Measurements from ENCODE around the gene USP47. TPM values are rescaled to one million over a fixed set of nuclear protein-coding genes. Genes with fewer than 3 reads are reported as not detected.

The USP47 gene
- total and polyA plus RNA-seq, 2 of the 13 experiments (the other 11 are each of a cell fraction or from before 2014, with no cell fraction given): 12.2 to 52.7 TPM

DNA sequence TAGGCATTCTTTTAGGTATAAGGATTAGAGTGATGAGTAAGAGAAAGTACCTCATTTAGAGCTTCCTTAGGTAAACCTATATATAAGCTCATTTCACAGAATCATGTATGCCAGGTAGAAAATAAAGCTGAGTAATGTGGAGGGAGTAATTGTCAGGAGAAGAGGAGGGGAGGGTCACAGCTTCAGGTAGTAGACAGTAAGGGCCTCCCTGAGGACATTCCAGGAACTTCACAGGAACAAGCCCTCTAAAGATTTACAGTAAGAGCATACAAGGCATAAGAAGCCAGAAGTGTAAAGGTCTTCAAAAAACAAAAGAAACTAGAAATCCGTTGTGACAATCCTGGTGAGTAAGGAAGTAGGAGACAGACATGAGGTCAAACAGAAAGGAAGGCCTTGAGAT is 57.6 kb downstream of the USP47 start:
- 100% methylated on average over 1 of the region's 1 CpG for WGBS (ENCODE audit: low lambda C conversion rate)
- no peak for TF ChIP-seq KDM6A (CRISPR knock-in tag; IDR thresholded peaks at IDR 0.05; ENCODE audit: low read depth)
- TF ChIP-seq PATZ1 (CRISPR knock-in tag; IDR thresholded peaks at IDR 0.05): no peak
- TF ChIP-seq KLF15 (CRISPR knock-in tag; IDR thresholded peaks at IDR 0.05; ENCODE audit: borderline replicate concordance): no peak
- no peak for TF ChIP-seq MYPOP (CRISPR knock-in tag; IDR thresholded peaks at IDR 0.05)
- no peak for TF ChIP-seq HMG20A (CRISPR knock-in tag; IDR thresholded peaks at IDR 0.05; ENCODE audit: borderline replicate concordance)
- no peak for TF ChIP-seq ZNF274 (CRISPR knock-in tag; IDR thresholded peaks at IDR 0.05)
- no peak for TF ChIP-seq IKZF1 (IDR thresholded peaks at IDR 0.05)
- TF ChIP-seq FOXO4 (CRISPR knock-in tag; conservative IDR thresholded peaks at IDR 0.05): no peak
- TF ChIP-seq, protein P1, sequence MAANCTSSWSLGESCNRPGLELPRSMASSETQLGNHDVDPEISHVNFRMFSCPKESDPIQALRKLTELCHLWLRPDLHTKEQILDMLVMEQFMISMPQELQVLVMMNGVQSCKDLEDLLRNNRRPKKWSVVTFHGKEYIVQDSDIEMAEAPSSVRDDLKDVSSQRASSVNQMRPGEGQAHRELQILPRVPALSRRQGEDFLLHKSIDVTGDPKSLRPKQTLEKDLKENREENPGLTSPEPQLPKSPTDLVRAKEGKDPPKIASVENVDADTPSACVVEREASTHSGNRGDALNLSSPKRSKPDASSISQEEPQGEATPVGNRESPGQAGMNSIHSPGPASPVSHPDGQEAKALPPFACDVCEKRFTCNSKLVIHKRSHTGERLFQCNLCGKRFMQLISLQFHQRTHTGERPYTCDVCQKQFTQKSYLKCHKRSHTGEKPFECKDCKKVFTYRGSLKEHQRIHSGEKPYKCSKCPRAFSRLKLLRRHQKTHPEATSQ (CRISPR knock-in tag; IDR thresholded peaks at IDR 0.05; ENCODE audit: borderline replicate concordance): no peak
- TF ChIP-seq RORA (CRISPR knock-in tag; IDR thresholded peaks at IDR 0.05): no peak
- TF ChIP-seq NR3C1 (CRISPR knock-in tag; IDR thresholded peaks at IDR 0.05): no peak
- no TSS peak for BruUV-seq (replicated peaks)
- no peaks in the 10 kb centered on the region for H4K20me1 ChIP-seq (ENCODE audit: insufficient read depth, low read length)
- FAIRE-seq (no peak), DNase-seq (ENCODE audit: low spot score) (no peak), ATAC-seq (peak; percentile 58; the same call in 1 of the 3 replicates)
- H3K4me1 ChIP-seq (ENCODE audit: insufficient read depth, low read length): no peaks in the 10 kb centered on the region
- H3K27ac ChIP-seq (ENCODE audit: extremely low read length, insufficient read depth, low read length): no peak overlapping the region
- peaks cover 5 to 19% of the 10 kb centered on the region in 2 experiments; a peak in 4 of 5 replicates for H3K36me3 ChIP-seq (replicated peaks in 1 of 2; ENCODE audit: control insufficient read depth in 1 of 2, insufficient read depth in 2 of 2, low read length in 2 of 2)
- ChIA-PET POLR2A (no interaction called here), CTCF (ENCODE audit: low intra/inter-chr PET ratio, low total read pairs) (no interaction called here)
- H3K27me3 ChIP-seq (ENCODE audit: control insufficient read depth in 1 of 2, insufficient read depth in 2 of 2, low read length in 2 of 2): no peaks in the 10 kb centered on the region
- no peaks in the 10 kb centered on the region for H3K9me3 ChIP-seq (ENCODE audit: low read length)
- no peak overlapping the region for H3K4me2 ChIP-seq (ENCODE audit: low read depth, low read length)
- H2AFZ ChIP-seq (ENCODE audit: low read length): no peak overlapping the region
- no peaks in the 10 kb centered on the region for H3K79me2 ChIP-seq (ENCODE audit: insufficient read depth, low read length)
- intact Hi-C loops (cut with micrococcal nuclease; ENCODE audit: unreplicated experiment) (no loop called here), in situ Hi-C loops (cut with HindIII; ENCODE audit: extremely low pct_ligation_motif_present, low pct_unique_long_range_greater_than_20kb) (no loop called here)
- H3K4me3 ChIP-seq (replicated peaks in 1 of 3; ENCODE audit: insufficient read depth in 1 of 3, low read depth in 2 of 3, low read length in 3 of 3): no peak overlapping the region
- H3K9ac ChIP-seq (ENCODE audit: insufficient read depth, low read depth, low read length): no peak overlapping the region
